Ascending aorta (tissue), 2 donors: ENCODE measurements around the gene FXYD4. TPM values are rescaled to one million over a fixed set of nuclear protein-coding genes. Genes with fewer than 3 reads are reported as not detected.
"Not testable (repeated sequence)": the region's sequence is repeated elsewhere in the genome, so short reads cannot be mapped to it uniquely, and the experiment has no call there.

Experiments used
- DNase-seq, 2 donors: peaks; one replicate each; pipeline ENCODE4 v3.0.0-alpha.2; 2019; ENCODE audit warnings: low spot score in 2 of 2
- H3K27ac ChIP-seq, 2 donors: fragments of 200-600 bp; sonication (generic); one replicate each; pipeline ENCODE4 v1.5.1; 2016 to 2017; ENCODE audit warnings: mild to moderate bottlenecking in 1 of 2
- H3K27me3 ChIP-seq: fragments of 200-600 bp; sonication (generic); one replicate; pipeline ENCODE4 v1.5.1; 2017
- H3K36me3 ChIP-seq, 2 donors: fragments of 200-600 bp; sonication (generic); one replicate each; pipeline ENCODE4 v1.5.1; 2016
- H3K4me1 ChIP-seq, 2 donors: fragments of 200-600 bp; sonication (generic); one replicate each; pipeline ENCODE4 v1.5.1; 2016 to 2017; ENCODE audit warnings: mild to moderate bottlenecking in 1 of 2
- H3K4me3 ChIP-seq, 2 donors: fragments of 200-600 bp; sonication (generic); one replicate each; pipeline ENCODE4 v1.5.1; 2016 to 2017; ENCODE audit warnings: mild to moderate bottlenecking in 1 of 2
- H3K9me3 ChIP-seq, 2 donors: fragments of 200-600 bp; sonication (generic); one replicate each; pipeline ENCODE4 v1.5.1; 2016
- intact Hi-C: fragments of 100-400 bp; cut with DNase I; formaldehyde crosslinking; loops from one replicate; pipeline ENCODE4 v1.15.1; 2023
- total RNA-seq: library from RNA; depleted of rRNA; stranded (reverse); fragments of >200 nt; gene quantifications from one replicate; pipeline ENCODE4 v1.1.0, GENCODE V29; 2016
- TF ChIP-seq, protein P1 (sequence below), 3 experiments: fragments of 200-600 bp in 2 of 3; fragments of 450-650 bp in 1 of 3; sonication (generic) in 2 of 3; IDR thresholded peaks; one replicate each; pipeline ENCODE4 v1.5.1; 2016 to 2019; ENCODE audit warnings: antibody characterized with exemption in 3 of 3, mild to moderate bottlenecking in 1 of 3, moderate library complexity in 1 of 3

The FXYD4 gene
- total RNA-seq, 1 donor from 2014 or later = not detected

DNA sequence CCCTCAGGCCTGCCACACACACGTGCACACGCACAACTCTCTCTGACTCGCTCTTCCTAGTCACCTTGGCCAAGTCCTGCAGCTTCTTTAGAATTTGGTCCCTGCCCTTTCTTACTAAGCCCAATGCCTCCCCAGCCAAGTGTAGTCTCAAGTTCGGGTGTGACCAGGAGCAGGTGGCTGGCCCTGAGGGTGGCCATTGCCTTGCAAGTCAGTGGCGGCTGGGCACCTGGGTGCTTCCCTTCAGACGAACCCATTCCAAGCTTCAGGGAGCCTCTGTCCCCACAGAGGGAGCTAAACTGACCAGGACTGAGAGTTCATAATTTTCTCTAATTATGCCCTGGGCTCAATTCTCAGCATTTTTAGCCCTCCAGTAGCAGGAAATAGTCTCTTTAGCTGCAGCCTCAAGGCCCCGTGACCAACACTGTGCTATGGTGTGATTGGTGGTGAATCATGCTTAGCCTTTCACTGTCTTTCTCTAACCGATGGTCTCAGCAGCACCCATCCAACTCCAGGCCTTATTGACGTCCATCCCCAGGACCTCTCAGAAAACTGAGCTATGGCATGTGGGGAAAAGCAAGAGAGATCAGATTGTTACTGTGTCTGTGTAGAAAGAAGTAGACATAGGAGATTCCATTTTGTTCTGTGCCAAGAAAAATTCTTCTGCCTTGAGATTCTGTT lies 34.7 kb upstream of the FXYD4 start:
- H3K9me3 ChIP-seq = no peaks in the 10 kb centered on the region
- H3K4me1 ChIP-seq = no peaks in the 10 kb centered on the region
- H3K27me3 ChIP-seq = no peaks in the 10 kb centered on the region
- no peak overlapping the region for H3K4me3 ChIP-seq
- no peak for DNase-seq
- TF ChIP-seq, protein P1, sequence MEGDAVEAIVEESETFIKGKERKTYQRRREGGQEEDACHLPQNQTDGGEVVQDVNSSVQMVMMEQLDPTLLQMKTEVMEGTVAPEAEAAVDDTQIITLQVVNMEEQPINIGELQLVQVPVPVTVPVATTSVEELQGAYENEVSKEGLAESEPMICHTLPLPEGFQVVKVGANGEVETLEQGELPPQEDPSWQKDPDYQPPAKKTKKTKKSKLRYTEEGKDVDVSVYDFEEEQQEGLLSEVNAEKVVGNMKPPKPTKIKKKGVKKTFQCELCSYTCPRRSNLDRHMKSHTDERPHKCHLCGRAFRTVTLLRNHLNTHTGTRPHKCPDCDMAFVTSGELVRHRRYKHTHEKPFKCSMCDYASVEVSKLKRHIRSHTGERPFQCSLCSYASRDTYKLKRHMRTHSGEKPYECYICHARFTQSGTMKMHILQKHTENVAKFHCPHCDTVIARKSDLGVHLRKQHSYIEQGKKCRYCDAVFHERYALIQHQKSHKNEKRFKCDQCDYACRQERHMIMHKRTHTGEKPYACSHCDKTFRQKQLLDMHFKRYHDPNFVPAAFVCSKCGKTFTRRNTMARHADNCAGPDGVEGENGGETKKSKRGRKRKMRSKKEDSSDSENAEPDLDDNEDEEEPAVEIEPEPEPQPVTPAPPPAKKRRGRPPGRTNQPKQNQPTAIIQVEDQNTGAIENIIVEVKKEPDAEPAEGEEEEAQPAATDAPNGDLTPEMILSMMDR (IDR thresholded peaks at IDR 0.05) = no peak
- H3K27ac ChIP-seq = no peak overlapping the region
- intact Hi-C loops = no loop called here
- no peaks in the 10 kb centered on the region for H3K36me3 ChIP-seq

DNA sequence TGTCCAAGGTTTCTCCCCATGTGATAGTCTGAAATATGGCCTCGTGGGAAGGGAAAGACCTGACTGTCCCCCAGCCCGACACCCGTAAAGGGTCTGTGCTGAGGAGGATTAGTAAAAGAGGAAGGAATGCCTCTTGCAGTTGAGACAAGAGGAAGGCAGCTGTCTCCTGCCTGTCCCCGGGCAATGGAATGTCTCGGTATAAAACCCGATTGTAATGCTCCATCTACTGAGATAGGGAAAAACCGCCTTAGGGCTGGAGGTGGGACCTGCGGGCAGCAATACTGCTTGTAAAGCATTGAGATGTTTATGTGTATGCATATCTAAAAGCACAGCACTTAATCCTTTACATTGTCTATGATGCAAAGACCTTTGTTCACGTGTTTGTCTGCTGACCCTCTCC lies 33.9 kb upstream of the FXYD4 start:
- H3K27ac ChIP-seq, H3K27me3 ChIP-seq, H3K9me3 ChIP-seq, intact Hi-C loops, H3K4me1 ChIP-seq, DNase-seq, H3K36me3 ChIP-seq, H3K4me3 ChIP-seq: not testable (repeated sequence)

DNA sequence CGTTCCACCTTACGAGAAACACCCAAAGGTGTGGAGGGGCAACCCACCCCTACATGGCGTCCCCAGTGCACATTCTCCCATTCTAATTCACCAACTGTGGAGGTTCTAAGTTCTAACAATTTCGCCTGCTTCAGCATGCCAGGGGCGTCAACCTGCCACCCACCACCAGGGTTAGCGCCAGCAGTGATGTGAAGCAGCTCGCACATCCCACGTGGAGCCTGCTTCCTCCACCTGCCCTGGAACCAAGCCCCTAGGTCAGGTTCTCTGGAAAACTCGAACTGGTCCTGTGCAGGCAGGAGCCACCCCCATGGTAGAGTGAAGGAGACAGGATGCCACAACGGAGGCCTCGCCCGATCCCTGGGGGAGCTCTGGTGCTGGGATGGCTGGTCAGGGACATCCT lies 33.3 kb upstream of the FXYD4 start:
- DNase-seq = no peak
- no peak overlapping the region for H3K27ac ChIP-seq
- intact Hi-C loops = no loop called here
- no peaks in the 10 kb centered on the region for H3K9me3 ChIP-seq
- no peaks in the 10 kb centered on the region for H3K4me1 ChIP-seq
- no peak overlapping the region for H3K4me3 ChIP-seq
- TF ChIP-seq, protein P1 (IDR thresholded peaks at IDR 0.05) = no peak
- H3K36me3 ChIP-seq = no peaks in the 10 kb centered on the region
- H3K27me3 ChIP-seq = no peaks in the 10 kb centered on the region

DNA sequence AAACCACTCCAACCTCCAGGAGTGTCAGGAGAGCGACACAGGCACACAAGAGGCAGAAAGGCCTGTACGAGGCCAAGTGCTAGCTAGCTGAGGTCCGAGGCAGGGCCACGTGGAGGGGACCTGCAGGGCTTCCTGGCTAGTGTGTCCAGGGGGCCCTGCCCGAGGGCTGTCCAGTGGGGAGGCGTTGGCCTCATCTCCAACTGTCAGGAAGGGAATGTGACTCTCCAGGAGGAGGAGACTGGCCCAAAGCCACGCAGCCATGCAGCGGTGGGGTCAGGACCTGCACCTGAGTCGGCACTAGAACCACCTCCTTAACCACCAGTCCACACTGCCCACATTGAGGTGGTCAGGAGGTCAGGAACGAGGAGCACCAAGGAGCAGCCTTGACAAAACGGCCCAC lies 32.3 kb upstream of the FXYD4 start:
- Histone ChIP-seq H3K27me3 (no peaks in the 10 kb centered on the region), H3K4me1 (no peaks in the 10 kb centered on the region), H3K4me3 (no peak overlapping the region), H3K36me3 (no peaks in the 10 kb centered on the region), H3K9me3 (no peaks in the 10 kb centered on the region), H3K27ac (no peak overlapping the region)
- TF ChIP-seq, protein P1 (IDR thresholded peaks at IDR 0.05) = no peak
- no peak for DNase-seq
- intact Hi-C loops = no loop called here

DNA sequence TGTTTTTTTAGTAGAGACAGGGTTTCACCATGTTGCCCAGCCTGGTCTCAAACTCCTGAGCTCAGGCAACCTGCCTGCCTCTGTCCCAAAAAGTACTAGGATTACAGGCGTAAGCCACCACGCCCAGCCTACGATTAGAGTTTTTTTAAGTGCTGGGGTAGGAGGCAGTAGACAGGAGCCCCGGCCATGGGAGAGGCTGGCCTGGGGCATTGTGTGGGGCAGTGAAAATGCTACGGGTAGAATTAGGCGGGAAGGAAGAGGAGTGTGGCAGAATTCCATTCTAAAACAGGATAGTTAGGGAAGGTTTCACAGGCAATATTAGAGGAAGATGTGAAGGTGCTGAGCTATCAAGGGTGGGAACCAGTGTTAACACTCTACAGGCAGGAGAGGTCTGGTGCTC lies 31.3 kb upstream of the FXYD4 start:
- Histone ChIP-seq H3K4me1 (no peaks in the 10 kb centered on the region), H3K36me3 (no peaks in the 10 kb centered on the region), H3K27me3 (no peaks in the 10 kb centered on the region), H3K4me3 (no peak overlapping the region), H3K9me3 (no peaks in the 10 kb centered on the region), H3K27ac (no peak overlapping the region)
- intact Hi-C loops = no loop called here
- no peak for DNase-seq
- TF ChIP-seq, protein P1 (IDR thresholded peaks at IDR 0.05) = no peak

DNA sequence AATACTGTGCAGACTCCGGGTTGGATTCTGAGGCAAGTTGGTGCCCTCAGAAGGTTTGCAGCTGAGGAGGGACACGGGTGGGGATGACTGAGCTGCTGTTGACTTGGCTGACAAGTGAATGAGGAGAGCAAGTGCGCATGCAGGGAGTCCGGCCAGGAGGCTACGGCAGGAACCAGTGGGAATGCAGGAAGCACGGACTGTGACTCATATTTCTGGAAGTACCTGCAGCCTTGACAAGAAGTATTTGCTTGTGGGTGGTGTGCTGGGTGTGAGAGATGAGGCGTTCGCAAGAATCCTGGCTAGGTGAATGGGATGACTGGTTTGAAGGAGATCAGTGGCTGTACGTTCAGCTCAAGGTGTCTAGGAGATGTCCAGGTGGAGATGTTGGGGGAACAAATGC lies 30.8 kb upstream of the FXYD4 start:
- no peak overlapping the region for H3K27ac ChIP-seq
- no peak for DNase-seq
- intact Hi-C loops = no loop called here
- H3K36me3 ChIP-seq = no peaks in the 10 kb centered on the region
- TF ChIP-seq, protein P1 (IDR thresholded peaks at IDR 0.05) = no peak
- no peaks in the 10 kb centered on the region for H3K27me3 ChIP-seq
- H3K4me1 ChIP-seq = no peaks in the 10 kb centered on the region
- no peaks in the 10 kb centered on the region for H3K9me3 ChIP-seq
- H3K4me3 ChIP-seq = no peak overlapping the region
